GM21723 (cell line): ENCODE measurements around the gene SULF2.

ENCODE experiments used
- ATAC-seq: cut with Tn5 transposase; IDR thresholded peaks from one replicate; pipeline ENCODE4 v1.9.1; 2021; ENCODE audit warnings: mild to moderate bottlenecking, moderate library complexity; ENCODE audit not compliant: unreplicated experiment

The SULF2 gene

GRCh38 chr20:47785854-47786764 is 828 bp upstream of the SULF2 start:
- ATAC-seq = no peak

- ATAC-seq = no peak
Measured at GRCh38 chr20:47784599-47785310, 526 bp downstream of the SULF2 start.

GRCh38 chr20:47783828-47784598 is 1.3 kb downstream of the SULF2 start:
- no peak for ATAC-seq

- ATAC-seq = no peak
Measured at GRCh38 chr20:47782920-47783552, 2.2 kb downstream of the SULF2 start.

- ATAC-seq = no peak
Measured at GRCh38 chr20:47782076-47782475, 3.2 kb downstream of the SULF2 start.

GRCh38 chr20:47781632-47782031 is 3.6 kb downstream of the SULF2 start:
- no peak for ATAC-seq

GRCh38 chr20:47780720-47781389 is 4.4 kb downstream of the SULF2 start:
- ATAC-seq = no peak

GRCh38 chr20:47778398-47779354 is 6.6 kb downstream of the SULF2 start:
- ATAC-seq = no peak

- no peak for ATAC-seq
Measured at GRCh38 chr20:47777220-47777619, 8.1 kb downstream of the SULF2 start.

- ATAC-seq = no peak
Measured at GRCh38 chr20:47776639-47777038, 8.6 kb downstream of the SULF2 start.

- no peak for ATAC-seq
Measured at GRCh38 chr20:47775841-47776240, 9.4 kb downstream of the SULF2 start.

GRCh38 chr20:47775039-47775438 is 10.2 kb downstream of the SULF2 start:
- ATAC-seq = no peak

GRCh38 chr20:47774131-47774777 is 11.0 kb downstream of the SULF2 start:
- no peak for ATAC-seq

- ATAC-seq = no peak
Measured at GRCh38 chr20:47773371-47773786, 11.9 kb downstream of the SULF2 start.

- no peak for ATAC-seq
Measured at GRCh38 chr20:47770935-47771334, 14.3 kb downstream of the SULF2 start.

GRCh38 chr20:47768016-47768824 is 17.1 kb downstream of the SULF2 start:
- no peak for ATAC-seq

GRCh38 chr20:47765691-47766594 is 19.3 kb downstream of the SULF2 start:
- ATAC-seq = no peak
